DMS114 treated with DMSO at 0.1 percent for 48 hours (cell line): ENCODE results near the gene CMSS1.

Experiments used
- DNase-seq: peaks from one replicate; lab custom pipeline; 2025; ENCODE audit not compliant: unreplicated experiment; lab: John Stamatoyannopoulos, UW

Gene CMSS1

GRCh38 chr3:99817437-99818240 lies at the start of gene CMSS1:
TSS of gene CMSS1 (plus strand) at chr3:99817862.
- DNase-seq = peak; percentile 85

- no peak for DNase-seq
These were observed 49.5 kb upstream of the CMSS1 start for GRCh38 chr3:99768126-99768525.

GRCh38 chr3:99768808-99769501 lies 48.7 kb upstream of the CMSS1 start:
- no peak for DNase-seq

- DNase-seq = no peak
These were observed 45.5 kb upstream of the CMSS1 start for GRCh38 chr3:99772171-99772570.

- no peak for DNase-seq
These were observed 45.0 kb upstream of the CMSS1 start for GRCh38 chr3:99772671-99773070.

- no peak for DNase-seq
These were observed 43.2 kb upstream of the CMSS1 start for GRCh38 chr3:99774467-99774866.

- no peak for DNase-seq
These were observed 41.0 kb upstream of the CMSS1 start for GRCh38 chr3:99776516-99777209.

- DNase-seq = no peak
These were observed 40.5 kb upstream of the CMSS1 start for GRCh38 chr3:99777210-99777549.

GRCh38 chr3:99777708-99778107 lies 40.0 kb upstream of the CMSS1 start:
- DNase-seq = no peak

GRCh38 chr3:99780749-99781148 lies 36.9 kb upstream of the CMSS1 start:
- DNase-seq = no peak

GRCh38 chr3:99781761-99782160 lies 35.9 kb upstream of the CMSS1 start:
- no peak for DNase-seq

GRCh38 chr3:99783011-99783573 lies 34.6 kb upstream of the CMSS1 start:
- no peak for DNase-seq

GRCh38 chr3:99789011-99789721 lies 28.5 kb upstream of the CMSS1 start:
- peak; percentile 11 for DNase-seq

- DNase-seq = no peak
These were observed 23.2 kb upstream of the CMSS1 start for GRCh38 chr3:99794485-99794884.

GRCh38 chr3:99795573-99795972 lies 22.1 kb upstream of the CMSS1 start:
- no peak for DNase-seq

- DNase-seq = no peak
These were observed 18.2 kb upstream of the CMSS1 start for GRCh38 chr3:99799422-99799821.

GRCh38 chr3:99803297-99803696 lies 14.4 kb upstream of the CMSS1 start:
- DNase-seq = no peak

- no peak for DNase-seq
These were observed 12.5 kb upstream of the CMSS1 start for GRCh38 chr3:99805160-99805559.

- peak; percentile 44 for DNase-seq
These were observed 9.4 kb upstream of the CMSS1 start for GRCh38 chr3:99808163-99808794.

GRCh38 chr3:99809565-99809964 lies 8.1 kb upstream of the CMSS1 start:
- no peak for DNase-seq

GRCh38 chr3:99810403-99810802 lies 7.3 kb upstream of the CMSS1 start:
- no peak for DNase-seq
